GM12878 (cell line): Measurements from ENCODE around the gene CLCN2. TPM values are rescaled to one million over a fixed set of nuclear protein-coding genes. Genes with fewer than 3 reads are reported as not detected.

ENCODE experiments used
- ATAC-seq: fragments of 200-7000 bp; cut with Tn5 transposase; 3 replicates; pipeline ENCODE4 v1.9.1; 2020; ENCODE audit warnings: mild to moderate bottlenecking, moderate library complexity
- BruUV-seq: library from RNA; stranded (reverse); fragments of 400-500 nt; replicated peaks from 2 replicates; lab custom pipeline; 2021; lab: Mats Ljungman, UMichigan
- CTCF ChIA-PET: fragments of 300-600 bp; sonication (Branson Sonifier 250); formaldehyde crosslinking; extraction: SDS; loops from one replicate; lab custom pipeline; 2021; ENCODE audit warnings: inconsistent platforms; lab: Yijun Ruan, JAX
- POLR2A ChIA-PET: fragments of 350-600 bp; formaldehyde crosslinking; extraction: SDS; loops from one replicate; lab custom pipeline; 2021; ENCODE audit warnings: inconsistent platforms; lab: Charles Lee
- RAD21 ChIA-PET: fragments of 300-600 bp; sonication (Branson Sonifier 250); formaldehyde crosslinking; loops from one replicate; lab custom pipeline; 2023; ENCODE audit warnings: antibody characterized with exemption; ENCODE audit not compliant: unreplicated experiment; lab: Charles Lee
- SMC1A ChIA-PET: fragments of 300-600 bp; sonication (Branson Sonifier 250); formaldehyde crosslinking; loops from one replicate; lab custom pipeline; 2023; ENCODE audit not compliant: unreplicated experiment, uncharacterized antibody; lab: Charles Lee
- DNase-seq: peaks from one replicate; pipeline ENCODE4 v3.0.0-alpha.2; 2011; ENCODE audit warnings: low read depth, low spot score
- FAIRE-seq: peaks from 3 replicates; lab custom pipeline; 2011; peaks lifted over from hg19 to GRCh38; lab: Jason Lieb, UNC
- H2AFZ ChIP-seq: 2 replicates; pipeline ENCODE4 v1.6.0; 2011; ENCODE audit warnings: low read depth, low read length, control low read depth; ENCODE audit not compliant: control insufficient read depth
- H3K27ac ChIP-seq: 2 replicates; pipeline ENCODE4 v1.5.1; 2011; ENCODE audit warnings: control low read depth; ENCODE audit not compliant: control insufficient read depth, insufficient read depth
- H3K27me3 ChIP-seq, 2 experiments: replicated peaks in 1 of 2; 2 replicates each; pipeline versions ENCODE4 v1.6.0 to v1.6.1; 2011; ENCODE audit warnings: low read length in 1 of 2; ENCODE audit not compliant: control insufficient read depth in 2 of 2, insufficient read depth in 2 of 2
- H3K36me3 ChIP-seq, 2 experiments: 2 replicates each; pipeline ENCODE4 v1.5.1; 2011; ENCODE audit warnings: low read length in 1 of 2; ENCODE audit not compliant: control insufficient read depth in 2 of 2, insufficient read depth in 2 of 2
- H3K4me1 ChIP-seq: 2 replicates; pipeline ENCODE4 v1.6.1; 2011; ENCODE audit warnings: mild to moderate bottlenecking, low read length, moderate library complexity, mixed read lengths; ENCODE audit not compliant: control insufficient read depth, insufficient read depth
- H3K4me2 ChIP-seq: 2 replicates; pipeline ENCODE4 v1.6.0; 2011; ENCODE audit warnings: control low read depth; ENCODE audit not compliant: control insufficient read depth, insufficient read depth
- H3K4me3 ChIP-seq: fragments of 200-600 bp; sonication (generic); 2 replicates; pipeline ENCODE4 v1.5.1; 2016
- H3K79me2 ChIP-seq: 2 replicates; pipeline ENCODE4 v1.6.0; 2011; ENCODE audit warnings: low read length; ENCODE audit not compliant: control insufficient read depth, insufficient read depth
- H3K9ac ChIP-seq: 2 replicates; pipeline ENCODE4 v1.8.0; 2011; ENCODE audit warnings: low read length, control low read depth, mixed read lengths; ENCODE audit not compliant: control insufficient read depth, insufficient read depth
- H3K9me3 ChIP-seq: replicated peaks from 3 replicates; pipeline ENCODE4 v1.5.1; 2011; ENCODE audit warnings: mild to moderate bottlenecking, low read length; ENCODE audit not compliant: control insufficient read depth, insufficient read depth
- H4K20me1 ChIP-seq: 2 replicates; pipeline ENCODE4 v1.6.0; 2011; ENCODE audit not compliant: control insufficient read depth, insufficient read depth
- CEBPZ ChIP-seq: fragments of 150-350 bp; IDR thresholded peaks from 2 replicates; pipeline ENCODE4 v1.6.1; 2016; ENCODE audit warnings: low read depth, low read length
- CREM ChIP-seq: IDR thresholded peaks from 2 replicates; pipeline ENCODE4 v1.6.1; 2014; ENCODE audit warnings: antibody characterized with exemption, low read depth
- MLLT1 ChIP-seq: fragments of 450-650 bp; IDR thresholded peaks from 2 replicates; pipeline ENCODE4 v1.6.1; 2016; ENCODE audit warnings: mild to moderate bottlenecking
- MTA2 ChIP-seq: fragments of 450-650 bp; IDR thresholded peaks from 2 replicates; pipeline ENCODE4 v1.6.1; 2016; ENCODE audit warnings: low read depth, mild to moderate bottlenecking, moderate library complexity
- NFXL1 ChIP-seq: fragments of 450-650 bp; IDR thresholded peaks from 2 replicates; pipeline ENCODE4 v1.6.1; 2017; ENCODE audit warnings: antibody characterized with exemption, mild to moderate bottlenecking, borderline replicate concordance
- NFYA ChIP-seq: IDR thresholded peaks from 2 replicates; pipeline ENCODE4 v1.6.1; 2011; ENCODE audit warnings: low read depth, mild to moderate bottlenecking, low read length, improper control_type of control experiment, borderline replicate concordance
- NRF1 ChIP-seq: conservative IDR thresholded peaks from 2 replicates; pipeline ENCODE4 v1.6.1; 2011; ENCODE audit warnings: mild to moderate bottlenecking, low read depth, low read length, improper control_type of control experiment
- PKNOX1 ChIP-seq: fragments of 450-650 bp; IDR thresholded peaks from 2 replicates; pipeline ENCODE4 v1.6.1; 2016; ENCODE audit warnings: mild to moderate bottlenecking
- SIN3A ChIP-seq: IDR thresholded peaks from 2 replicates; pipeline ENCODE4 v1.6.1; 2012; ENCODE audit warnings: low read depth, low read length, improper control_type of control experiment
- SUZ12 ChIP-seq: fragments of 200-600 bp; sonication (generic); IDR thresholded peaks from one replicate; pipeline ENCODE4 v1.6.1; 2018; ENCODE audit warnings: antibody characterized with exemption, mild to moderate bottlenecking; ENCODE audit not compliant: unreplicated experiment
- ZNF24 ChIP-seq: fragments of 450-650 bp; IDR thresholded peaks from 2 replicates; pipeline ENCODE4 v1.6.1; 2017; ENCODE audit warnings: antibody characterized with exemption, mild to moderate bottlenecking
- WGBS: methylation state at CpG from one replicate; pipeline ENCODE4 v1.1.6; 2016; ENCODE audit warnings: low lambda C conversion rate; ENCODE audit not compliant: insufficient replicate concordance, insufficient coverage; ENCODE audit errors: missing lambda C conversion rate; 5-methylcytosine and 5-hydroxymethylcytosine counted together
- in situ Hi-C: fragments of 300-500 bp; cut with MboI; formaldehyde crosslinking; loops from 9 replicates; pipeline ENCODE4 v1.14.3; 2018; ENCODE audit warnings: mixed read lengths
- intact Hi-C: fragments of 100-400 bp; cut with micrococcal nuclease; formaldehyde crosslinking; loops from one replicate; pipeline ENCODE4 v1.14.2; 2022; ENCODE audit not compliant: unreplicated experiment
- polyA plus RNA-seq, 11 experiments: library from polyadenylated mRNA; depleted of rRNA in 4 of 11; unstranded in 6 of 11; stranded (reverse) in 5 of 11; fragments of >200 nt; fragmentation: Nextera tagmentation in 4 of 11; fragmentation: Illumina TruSeq in 1 of 11; extraction: Ambion mirVana in 4 of 11; extraction: Trizol in 1 of 11; gene quantifications; 1 replicate in 1 of 11; 2 replicates in 10 of 11; pipeline versions ENCODE4 v1.2.1 to v1.2.3, GENCODE V29; 2011 to 2016; ENCODE audit warnings: inconsistent platforms in 2 of 11, missing spikeins in 2 of 11, low read depth in 1 of 11
- total RNA-seq, 4 experiments: library from RNA; depleted of rRNA in 3 of 4; stranded (reverse); fragments of >200 nt in 3 of 4; fragmentation: Illumina TruSeq in 1 of 4; extraction: Trizol in 1 of 4; gene quantifications; 2 replicates each; pipeline versions ENCODE4 v1.2.1 to v1.2.3, GENCODE V29; 2013 to 2021

CLCN2 gene
- total and polyA plus RNA-seq, 10 of the 15 experiments (the other 5 are each of a cell fraction or from before 2014, with no cell fraction given): 0.13 to 2.6 (median 0.85) TPM; not detected in 1

- no peak for FAIRE-seq
- H3K9ac ChIP-seq: no peak overlapping the region
- no peaks in the 10 kb centered on the region for H3K4me1 ChIP-seq
- no peak for TF ChIP-seq CEBPZ
- no peak for TF ChIP-seq NRF1
- no peak for TF ChIP-seq SIN3A
- TF ChIP-seq CREM: no peak
- TF ChIP-seq NFXL1: no peak
- no peak for TF ChIP-seq PKNOX1
- no peak for TF ChIP-seq SUZ12
- TF ChIP-seq NFYA: no peak
- TF ChIP-seq MLLT1: no peak
- no peak for TF ChIP-seq ZNF24
- no peak for TF ChIP-seq MTA2
- ChIA-PET POLR2A (no interaction called here), CTCF (no interaction called here), RAD21 (no interaction called here), SMC1A (no interaction called here)
- H3K27ac ChIP-seq: no peak overlapping the region
- no TSS peak for BruUV-seq
- H3K4me3 ChIP-seq: no peak overlapping the region
- H4K20me1 ChIP-seq: no peaks in the 10 kb centered on the region
- no peaks in the 10 kb centered on the region for H3K79me2 ChIP-seq
- 97% methylated on average over 7 of the region's 7 CpGs for WGBS
- peaks cover 15 to 21% of the 10 kb centered on the region in 2 experiments for H3K36me3 ChIP-seq
- in situ Hi-C loops: no loop called here
- intact Hi-C loops: no loop called here
- no peak overlapping the region for H3K4me2 ChIP-seq
- no peak overlapping the region for H2AFZ ChIP-seq
- no peak for DNase-seq
- H3K9me3 ChIP-seq: no peaks in the 10 kb centered on the region
- ATAC-seq: no peak
- no peaks in the 10 kb centered on the region for H3K27me3 ChIP-seq
These were observed 52.7 kb downstream of the CLCN2 start for GRCh38 chr3:184308744-184309143.
